Measurements from ENCODE around the gene WDR7. TPM values are rescaled to one million over a fixed set of nuclear protein-coding genes. Genes with fewer than 3 reads are reported as not detected.

Gene WDR7
- total and polyA plus RNA-seq, 9 of the 15 experiments (the other 6 are each of a cell fraction or from before 2014, with no cell fraction given) = 1.4 to 9.4 (median 5.3) TPM

DNA sequence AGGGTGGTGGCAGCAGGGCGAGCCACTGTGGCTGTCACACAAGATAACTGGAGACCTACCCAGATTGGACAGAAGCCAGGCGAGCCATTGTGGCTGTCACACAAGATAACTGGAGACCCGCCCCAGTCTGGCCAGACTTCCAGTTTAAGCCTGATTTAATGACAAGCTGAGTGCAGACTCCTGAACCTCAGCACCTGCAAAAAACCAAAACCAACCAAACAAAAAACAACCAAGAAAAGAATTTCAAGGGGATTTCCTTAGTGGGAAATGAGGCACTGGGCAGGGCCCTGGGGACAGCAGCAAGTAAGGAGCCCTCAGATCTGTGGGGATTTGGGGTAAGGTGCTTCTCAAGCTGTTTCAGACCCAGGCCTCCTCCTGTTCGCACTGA lies 400.5 kb downstream of the WDR7 start (continued):
- TF ChIP-seq, protein P1, sequence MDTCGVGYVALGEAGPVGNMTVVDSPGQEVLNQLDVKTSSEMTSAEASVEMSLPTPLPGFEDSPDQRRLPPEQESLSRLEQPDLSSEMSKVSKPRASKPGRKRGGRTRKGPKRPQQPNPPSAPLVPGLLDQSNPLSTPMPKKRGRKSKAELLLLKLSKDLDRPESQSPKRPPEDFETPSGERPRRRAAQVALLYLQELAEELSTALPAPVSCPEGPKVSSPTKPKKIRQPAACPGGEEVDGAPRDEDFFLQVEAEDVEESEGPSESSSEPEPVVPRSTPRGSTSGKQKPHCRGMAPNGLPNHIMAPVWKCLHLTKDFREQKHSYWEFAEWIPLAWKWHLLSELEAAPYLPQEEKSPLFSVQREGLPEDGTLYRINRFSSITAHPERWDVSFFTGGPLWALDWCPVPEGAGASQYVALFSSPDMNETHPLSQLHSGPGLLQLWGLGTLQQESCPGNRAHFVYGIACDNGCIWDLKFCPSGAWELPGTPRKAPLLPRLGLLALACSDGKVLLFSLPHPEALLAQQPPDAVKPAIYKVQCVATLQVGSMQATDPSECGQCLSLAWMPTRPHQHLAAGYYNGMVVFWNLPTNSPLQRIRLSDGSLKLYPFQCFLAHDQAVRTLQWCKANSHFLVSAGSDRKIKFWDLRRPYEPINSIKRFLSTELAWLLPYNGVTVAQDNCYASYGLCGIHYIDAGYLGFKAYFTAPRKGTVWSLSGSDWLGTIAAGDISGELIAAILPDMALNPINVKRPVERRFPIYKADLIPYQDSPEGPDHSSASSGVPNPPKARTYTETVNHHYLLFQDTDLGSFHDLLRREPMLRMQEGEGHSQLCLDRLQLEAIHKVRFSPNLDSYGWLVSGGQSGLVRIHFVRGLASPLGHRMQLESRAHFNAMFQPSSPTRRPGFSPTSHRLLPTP (IDR thresholded peaks at IDR 0.05; ENCODE audit: borderline replicate concordance, extremely low read depth, insufficient read length) = no peak
- no peak for TF ChIP-seq RBM34 (IDR thresholded peaks at IDR 0.05; ENCODE audit: borderline replicate concordance, insufficient read depth, low read length)
- TF ChIP-seq ZNF174 (CRISPR knock-in tag; IDR thresholded peaks at IDR 0.05) = no peak
- TF ChIP-seq SRF (CRISPR knock-in tag; IDR thresholded peaks at IDR 0.05) = no peak
- TF ChIP-seq ZNF766 (CRISPR knock-in tag; conservative IDR thresholded peaks at IDR 0.05) = no peak; the same call in 1 of the 2 replicates
- no peak for TF ChIP-seq POLR3A (IDR thresholded peaks at IDR 0.05; ENCODE audit: borderline replicate concordance, extremely low read depth, insufficient read depth, insufficient read length)
- TF ChIP-seq, protein P2, sequence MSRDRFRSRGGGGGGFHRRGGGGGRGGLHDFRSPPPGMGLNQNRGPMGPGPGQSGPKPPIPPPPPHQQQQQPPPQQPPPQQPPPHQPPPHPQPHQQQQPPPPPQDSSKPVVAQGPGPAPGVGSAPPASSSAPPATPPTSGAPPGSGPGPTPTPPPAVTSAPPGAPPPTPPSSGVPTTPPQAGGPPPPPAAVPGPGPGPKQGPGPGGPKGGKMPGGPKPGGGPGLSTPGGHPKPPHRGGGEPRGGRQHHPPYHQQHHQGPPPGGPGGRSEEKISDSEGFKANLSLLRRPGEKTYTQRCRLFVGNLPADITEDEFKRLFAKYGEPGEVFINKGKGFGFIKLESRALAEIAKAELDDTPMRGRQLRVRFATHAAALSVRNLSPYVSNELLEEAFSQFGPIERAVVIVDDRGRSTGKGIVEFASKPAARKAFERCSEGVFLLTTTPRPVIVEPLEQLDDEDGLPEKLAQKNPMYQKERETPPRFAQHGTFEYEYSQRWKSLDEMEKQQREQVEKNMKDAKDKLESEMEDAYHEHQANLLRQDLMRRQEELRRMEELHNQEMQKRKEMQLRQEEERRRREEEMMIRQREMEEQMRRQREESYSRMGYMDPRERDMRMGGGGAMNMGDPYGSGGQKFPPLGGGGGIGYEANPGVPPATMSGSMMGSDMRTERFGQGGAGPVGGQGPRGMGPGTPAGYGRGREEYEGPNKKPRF (IDR thresholded peaks at IDR 0.05; ENCODE audit: low read depth, low read length) = no peak
- no peak for TF ChIP-seq SLC30A9 (CRISPR knock-in tag; IDR thresholded peaks at IDR 0.05)
- no peak for TF ChIP-seq PHTF2 (CRISPR knock-in tag; IDR thresholded peaks at IDR 0.05)
- TF ChIP-seq NONO (IDR thresholded peaks at IDR 0.05; ENCODE audit: low read depth in 2 of 2, low read length in 1 of 2) = no peak
- no peak for TF ChIP-seq ZNF232 (CRISPR knock-in tag; IDR thresholded peaks at IDR 0.05)
- TF ChIP-seq, protein P3, sequence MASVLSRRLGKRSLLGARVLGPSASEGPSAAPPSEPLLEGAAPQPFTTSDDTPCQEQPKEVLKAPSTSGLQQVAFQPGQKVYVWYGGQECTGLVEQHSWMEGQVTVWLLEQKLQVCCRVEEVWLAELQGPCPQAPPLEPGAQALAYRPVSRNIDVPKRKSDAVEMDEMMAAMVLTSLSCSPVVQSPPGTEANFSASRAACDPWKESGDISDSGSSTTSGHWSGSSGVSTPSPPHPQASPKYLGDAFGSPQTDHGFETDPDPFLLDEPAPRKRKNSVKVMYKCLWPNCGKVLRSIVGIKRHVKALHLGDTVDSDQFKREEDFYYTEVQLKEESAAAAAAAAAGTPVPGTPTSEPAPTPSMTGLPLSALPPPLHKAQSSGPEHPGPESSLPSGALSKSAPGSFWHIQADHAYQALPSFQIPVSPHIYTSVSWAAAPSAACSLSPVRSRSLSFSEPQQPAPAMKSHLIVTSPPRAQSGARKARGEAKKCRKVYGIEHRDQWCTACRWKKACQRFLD (CRISPR knock-in tag; IDR thresholded peaks at IDR 0.05) = no peak
- TF ChIP-seq, protein P4, sequence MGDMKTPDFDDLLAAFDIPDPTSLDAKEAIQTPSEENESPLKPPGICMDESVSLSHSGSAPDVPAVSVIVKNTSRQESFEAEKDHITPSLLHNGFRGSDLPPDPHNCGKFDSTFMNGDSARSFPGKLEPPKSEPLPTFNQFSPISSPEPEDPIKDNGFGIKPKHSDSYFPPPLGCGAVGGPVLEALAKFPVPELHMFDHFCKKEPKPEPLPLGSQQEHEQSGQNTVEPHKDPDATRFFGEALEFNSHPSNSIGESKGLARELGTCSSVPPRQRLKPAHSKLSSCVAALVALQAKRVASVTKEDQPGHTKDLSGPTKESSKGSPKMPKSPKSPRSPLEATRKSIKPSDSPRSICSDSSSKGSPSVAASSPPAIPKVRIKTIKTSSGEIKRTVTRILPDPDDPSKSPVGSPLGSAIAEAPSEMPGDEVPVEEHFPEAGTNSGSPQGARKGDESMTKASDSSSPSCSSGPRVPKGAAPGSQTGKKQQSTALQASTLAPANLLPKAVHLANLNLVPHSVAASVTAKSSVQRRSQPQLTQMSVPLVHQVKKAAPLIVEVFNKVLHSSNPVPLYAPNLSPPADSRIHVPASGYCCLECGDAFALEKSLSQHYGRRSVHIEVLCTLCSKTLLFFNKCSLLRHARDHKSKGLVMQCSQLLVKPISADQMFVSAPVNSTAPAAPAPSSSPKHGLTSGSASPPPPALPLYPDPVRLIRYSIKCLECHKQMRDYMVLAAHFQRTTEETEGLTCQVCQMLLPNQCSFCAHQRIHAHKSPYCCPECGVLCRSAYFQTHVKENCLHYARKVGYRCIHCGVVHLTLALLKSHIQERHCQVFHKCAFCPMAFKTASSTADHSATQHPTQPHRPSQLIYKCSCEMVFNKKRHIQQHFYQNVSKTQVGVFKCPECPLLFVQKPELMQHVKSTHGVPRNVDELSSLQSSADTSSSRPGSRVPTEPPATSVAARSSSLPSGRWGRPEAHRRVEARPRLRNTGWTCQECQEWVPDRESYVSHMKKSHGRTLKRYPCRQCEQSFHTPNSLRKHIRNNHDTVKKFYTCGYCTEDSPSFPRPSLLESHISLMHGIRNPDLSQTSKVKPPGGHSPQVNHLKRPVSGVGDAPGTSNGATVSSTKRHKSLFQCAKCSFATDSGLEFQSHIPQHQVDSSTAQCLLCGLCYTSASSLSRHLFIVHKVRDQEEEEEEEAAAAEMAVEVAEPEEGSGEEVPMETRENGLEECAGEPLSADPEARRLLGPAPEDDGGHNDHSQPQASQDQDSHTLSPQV (IDR thresholded peaks at IDR 0.05) = no peak
- TF ChIP-seq ZNF79 (CRISPR knock-in tag; IDR thresholded peaks at IDR 0.05; ENCODE audit: low read depth) = no peak
- TF ChIP-seq, protein P5, sequence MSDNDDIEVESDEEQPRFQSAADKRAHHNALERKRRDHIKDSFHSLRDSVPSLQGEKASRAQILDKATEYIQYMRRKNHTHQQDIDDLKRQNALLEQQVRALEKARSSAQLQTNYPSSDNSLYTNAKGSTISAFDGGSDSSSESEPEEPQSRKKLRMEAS (CRISPR knock-in tag; IDR thresholded peaks at IDR 0.05) = no peak
- TF ChIP-seq ATF1 (CRISPR knock-in tag; IDR thresholded peaks at IDR 0.05) = no peak
- TF ChIP-seq ATF1 (tag; IDR thresholded peaks at IDR 0.05) = no peak
- TF ChIP-seq NUFIP1 (IDR thresholded peaks at IDR 0.05; ENCODE audit: partially characterized antibody) = no peak

Measured in K562 (cell line).